ENCODE results near the gene TRIM46. TPM values are rescaled to one million over a fixed set of nuclear protein-coding genes. Genes with fewer than 3 reads are reported as not detected.

TRIM46 gene
- total and polyA plus RNA-seq, 10 donors = 0.35 to 3.6 (median 1.2) TPM

DNA sequence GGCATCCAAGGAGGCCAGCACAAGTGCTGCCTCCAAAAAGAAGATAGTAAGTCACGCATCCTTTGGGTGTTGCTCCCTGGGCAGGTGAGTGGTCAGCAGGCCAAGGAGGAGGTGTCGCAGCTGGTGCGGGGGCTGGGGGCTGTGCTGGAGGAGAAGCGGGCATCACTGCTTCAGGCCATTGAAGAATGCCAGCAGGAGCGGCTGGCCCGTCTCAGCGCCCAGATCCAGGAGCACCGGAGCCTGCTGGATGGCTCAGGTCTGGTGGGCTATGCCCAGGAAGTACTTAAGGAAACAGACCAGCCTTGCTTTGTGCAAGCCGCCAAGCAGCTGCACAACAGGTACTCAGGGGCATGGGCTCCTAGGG lies 4.3 kb downstream of the TRIM46 start:
- peak overlapping the region in 3 of 8 donors; percentile 50 to 69 (median 60) for H3K27ac ChIP-seq
- TF ChIP-seq POLR2AphosphoS5 (IDR thresholded peaks at IDR 0.05) = no peak
- TF ChIP-seq, protein P1, sequence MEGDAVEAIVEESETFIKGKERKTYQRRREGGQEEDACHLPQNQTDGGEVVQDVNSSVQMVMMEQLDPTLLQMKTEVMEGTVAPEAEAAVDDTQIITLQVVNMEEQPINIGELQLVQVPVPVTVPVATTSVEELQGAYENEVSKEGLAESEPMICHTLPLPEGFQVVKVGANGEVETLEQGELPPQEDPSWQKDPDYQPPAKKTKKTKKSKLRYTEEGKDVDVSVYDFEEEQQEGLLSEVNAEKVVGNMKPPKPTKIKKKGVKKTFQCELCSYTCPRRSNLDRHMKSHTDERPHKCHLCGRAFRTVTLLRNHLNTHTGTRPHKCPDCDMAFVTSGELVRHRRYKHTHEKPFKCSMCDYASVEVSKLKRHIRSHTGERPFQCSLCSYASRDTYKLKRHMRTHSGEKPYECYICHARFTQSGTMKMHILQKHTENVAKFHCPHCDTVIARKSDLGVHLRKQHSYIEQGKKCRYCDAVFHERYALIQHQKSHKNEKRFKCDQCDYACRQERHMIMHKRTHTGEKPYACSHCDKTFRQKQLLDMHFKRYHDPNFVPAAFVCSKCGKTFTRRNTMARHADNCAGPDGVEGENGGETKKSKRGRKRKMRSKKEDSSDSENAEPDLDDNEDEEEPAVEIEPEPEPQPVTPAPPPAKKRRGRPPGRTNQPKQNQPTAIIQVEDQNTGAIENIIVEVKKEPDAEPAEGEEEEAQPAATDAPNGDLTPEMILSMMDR (IDR thresholded peaks at IDR 0.05 in 8 of 11, conservative IDR thresholded peaks at IDR 0.05 in 3 of 11) = no peak
- TF ChIP-seq POLR2A (IDR thresholded peaks at IDR 0.05) = no peak
- intact Hi-C loops (cut with DNase I; ENCODE audit: low total_unique reads) = loop anchor here (10.0 kb wide), 1 partner anchor 47 kb away; no protein-coding TSS in a partner anchor
- H3K27me3 ChIP-seq (replicated peaks in 1 of 7) = peaks cover 0 to 25% (median 15%) of the 10 kb centered on the region in 7 donors
- no peaks in the 10 kb centered on the region for H3K9me3 ChIP-seq
- WGBS, 5 donors = 92 to 97% (median 96%) methylated on average over 9 of the region's 9 CpGs
- H3K4me3 ChIP-seq = peak overlapping the region in 4 of 8 donors; percentile 6 to 53 (median 10)
- H3K36me3 ChIP-seq = peaks cover 0 to 23% (median 0%) of the 10 kb centered on the region in 6 donors
- peaks cover 5 to 66% (median 35%) of the 10 kb centered on the region in 6 donors for H3K4me1 ChIP-seq
- peak; percentile 72 for DNase-seq

DNA sequence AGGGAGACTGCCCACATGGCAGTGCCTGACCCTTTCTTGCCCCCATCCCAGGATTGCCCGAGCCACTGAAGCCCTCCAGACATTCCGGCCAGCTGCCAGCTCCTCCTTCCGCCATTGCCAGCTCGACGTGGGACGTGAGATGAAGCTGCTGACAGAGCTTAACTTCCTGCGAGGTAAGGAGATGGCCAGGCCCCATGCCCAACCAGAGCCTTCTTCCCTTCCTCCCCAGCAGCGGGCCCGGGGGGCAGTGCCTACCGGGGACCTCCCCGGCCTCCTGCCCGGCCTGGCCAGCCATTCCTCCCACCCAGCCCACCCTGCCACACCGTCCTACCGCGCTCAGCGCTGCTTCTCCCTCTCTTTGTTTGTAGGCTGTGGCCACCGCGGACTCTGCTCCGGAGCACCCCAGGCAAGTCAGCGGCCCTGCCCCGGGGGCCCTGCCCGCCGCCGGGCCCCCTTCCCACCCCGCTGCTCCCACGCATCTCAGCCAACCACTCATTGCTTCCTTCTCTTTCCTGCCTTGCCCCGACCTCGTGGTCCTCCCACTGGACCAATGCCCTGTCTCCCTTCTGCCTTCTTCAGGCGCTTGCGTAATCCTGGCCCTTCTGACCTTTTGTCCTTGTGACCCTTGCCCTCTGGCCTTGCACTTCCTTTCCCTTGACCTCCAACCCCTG lies 4.9 kb downstream of the TRIM46 start:
- H3K9me3 ChIP-seq = no peaks in the 10 kb centered on the region
- H3K27ac ChIP-seq = peak overlapping the region in 3 of 8 donors; percentile 50 to 69 (median 60)
- peak overlapping the region in 4 of 8 donors; percentile 6 to 53 (median 10) for H3K4me3 ChIP-seq
- H3K4me1 ChIP-seq = peaks cover 5 to 63% (median 34%) of the 10 kb centered on the region in 6 donors
- peaks cover 0 to 23% (median 0%) of the 10 kb centered on the region in 6 donors for H3K36me3 ChIP-seq
- TF ChIP-seq, protein P1 (IDR thresholded peaks at IDR 0.05 in 8 of 11, conservative IDR thresholded peaks at IDR 0.05 in 3 of 11) = no peak
- TF ChIP-seq POLR2AphosphoS5 (IDR thresholded peaks at IDR 0.05) = peak; percentile 13 to 72 (median 37)
- TF ChIP-seq POLR2A (IDR thresholded peaks at IDR 0.05) = no peak
- peak; percentile 70 for DNase-seq
- WGBS, 5 donors = 74 to 86% (median 80%) methylated on average over 23 to 30 of the region's 30 CpGs
- peaks cover 0 to 23% (median 15%) of the 10 kb centered on the region in 7 donors for H3K27me3 ChIP-seq (replicated peaks in 1 of 7)
- intact Hi-C loops (cut with DNase I; ENCODE audit: low total_unique reads) = loop anchor here (10.0 kb wide), 1 partner anchor 46 kb away; no protein-coding TSS in a partner anchor

DNA sequence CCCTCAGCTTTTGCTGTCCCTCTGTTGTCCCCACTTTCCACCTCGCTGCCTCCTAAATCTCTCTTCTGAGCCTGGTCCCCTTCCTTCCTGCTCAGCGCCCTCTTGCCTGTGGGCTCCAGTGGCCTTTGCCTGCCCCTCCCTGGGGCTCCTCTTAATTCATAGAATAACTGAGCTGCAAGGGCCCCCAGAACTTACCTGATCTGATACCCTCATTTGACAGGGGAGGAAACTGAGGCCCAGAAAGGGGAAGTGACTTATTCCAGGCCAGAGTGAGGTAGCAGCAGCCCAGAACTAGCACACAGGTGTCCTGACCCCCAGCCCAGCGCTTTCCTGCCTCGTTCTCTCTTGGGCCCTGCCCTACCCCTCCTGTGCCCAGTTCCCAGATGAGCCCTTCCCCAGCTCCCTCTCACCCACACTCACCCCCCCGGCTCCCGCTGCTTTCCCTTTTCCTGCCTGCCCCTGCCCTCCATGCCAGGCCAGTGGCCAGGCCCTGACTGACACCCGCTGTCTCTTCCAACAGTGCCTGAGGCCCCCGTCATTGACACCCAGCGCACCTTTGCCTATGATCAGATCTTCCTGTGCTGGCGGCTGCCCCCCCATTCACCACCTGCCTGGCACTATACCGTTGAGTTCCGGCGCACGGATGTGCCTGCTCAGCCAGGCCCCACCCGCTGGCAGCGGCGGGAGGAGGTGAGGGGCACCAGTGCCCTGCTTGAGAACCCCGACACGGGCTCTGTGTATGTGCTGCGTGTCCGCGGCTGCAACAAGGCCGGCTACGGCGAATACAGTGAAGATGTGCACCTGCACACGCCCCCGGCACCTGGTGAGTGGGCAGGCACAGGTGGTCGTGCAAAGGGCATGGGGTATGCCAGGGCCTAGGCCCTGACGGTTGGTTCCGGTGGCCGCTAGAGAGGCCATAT lies 5.7 kb downstream of the TRIM46 start:
- intact Hi-C loops (cut with DNase I; ENCODE audit: low total_unique reads) = loop anchor here (10.0 kb wide), 1 partner anchor 45 kb away; no protein-coding TSS in a partner anchor

More for the DNA sequence above, 5.7 kb downstream of the TRIM46 start:
- Histone ChIP-seq H3K27me3 (replicated peaks in 1 of 7) (peaks cover 0 to 15% (median 7%) of the 10 kb centered on the region in 7 donors), H3K36me3 (peaks cover 0 to 23% (median 0%) of the 10 kb centered on the region in 6 donors), H3K27ac (peak overlapping the region in 3 of 8 donors; percentile 50 to 69 (median 60)), H3K9me3 (no peaks in the 10 kb centered on the region), H3K4me3 (no peak overlapping the region), H3K4me1 (peaks cover 5 to 63% (median 34%) of the 10 kb centered on the region in 6 donors)
- 91 to 95% (median 92%) methylated on average over 31 of the region's 31 CpGs for WGBS, 5 donors
- DNase-seq = peak; percentile 72
- TF ChIP-seq, protein P1 (IDR thresholded peaks at IDR 0.05 in 8 of 11, conservative IDR thresholded peaks at IDR 0.05 in 3 of 11) = no peak
- no peak for TF ChIP-seq POLR2AphosphoS5 (IDR thresholded peaks at IDR 0.05)
- no peak for TF ChIP-seq POLR2A (IDR thresholded peaks at IDR 0.05)
